HG02798 (cell line): ENCODE measurements around the gene GPR152.

Source experiments
- ATAC-seq: cut with Tn5 transposase; IDR thresholded peaks from one replicate; pipeline ENCODE4 v1.9.1; 2021; ENCODE audit warnings: mild to moderate bottlenecking; ENCODE audit not compliant: unreplicated experiment, poor library complexity

GPR152 gene, protein sequence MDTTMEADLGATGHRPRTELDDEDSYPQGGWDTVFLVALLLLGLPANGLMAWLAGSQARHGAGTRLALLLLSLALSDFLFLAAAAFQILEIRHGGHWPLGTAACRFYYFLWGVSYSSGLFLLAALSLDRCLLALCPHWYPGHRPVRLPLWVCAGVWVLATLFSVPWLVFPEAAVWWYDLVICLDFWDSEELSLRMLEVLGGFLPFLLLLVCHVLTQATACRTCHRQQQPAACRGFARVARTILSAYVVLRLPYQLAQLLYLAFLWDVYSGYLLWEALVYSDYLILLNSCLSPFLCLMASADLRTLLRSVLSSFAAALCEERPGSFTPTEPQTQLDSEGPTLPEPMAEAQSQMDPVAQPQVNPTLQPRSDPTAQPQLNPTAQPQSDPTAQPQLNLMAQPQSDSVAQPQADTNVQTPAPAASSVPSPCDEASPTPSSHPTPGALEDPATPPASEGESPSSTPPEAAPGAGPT

GRCh38 chr11:67452141-67452952 lies at the start of gene GPR152:
Gene GPR152 (minus strand): TSS chr11:67452729. CDS start chr11:67452724, 5 bp downstream.
- ATAC-seq = no peak

DNA sequence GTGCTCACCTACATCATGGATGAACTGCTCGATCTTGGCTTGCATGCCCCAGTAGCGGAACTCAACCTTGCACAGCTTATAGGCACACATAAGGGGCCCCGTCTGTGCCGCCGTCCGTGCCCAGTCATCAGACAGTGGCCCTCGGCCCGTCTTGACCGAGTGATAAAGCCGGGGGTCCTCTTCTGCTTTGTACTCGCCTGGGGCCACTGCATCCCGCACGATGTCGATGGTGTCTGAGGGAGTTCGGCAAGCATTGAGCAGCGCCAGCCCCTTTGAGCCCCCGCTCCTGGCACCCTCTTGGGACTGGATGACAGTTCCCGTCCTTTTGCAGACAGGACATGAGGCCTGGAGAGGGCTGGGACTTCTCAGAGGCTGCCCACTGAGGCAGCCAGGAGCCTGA lies 49.3 kb upstream of the GPR152 start:
- ATAC-seq = no peak

GRCh38 chr11:67500831-67501715 lies 48.5 kb upstream of the GPR152 start:
- ATAC-seq = no peak

DNA sequence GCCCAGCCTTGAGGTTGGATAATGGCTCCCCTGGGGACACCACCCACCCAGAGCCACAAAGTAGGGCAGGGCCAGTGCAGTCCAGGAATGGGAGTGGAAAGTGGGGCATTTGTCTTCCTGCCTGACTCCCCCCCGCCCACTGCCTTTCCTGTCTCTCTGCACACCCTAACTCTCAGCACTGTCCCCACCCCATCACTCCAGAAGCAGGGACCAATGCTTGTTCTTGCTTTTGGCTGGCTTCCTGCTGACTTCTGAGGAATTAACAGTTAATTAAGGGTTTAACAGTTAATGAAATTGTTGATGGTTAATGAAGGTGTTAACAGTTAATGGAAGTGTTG lies 47.9 kb upstream of the GPR152 start:
- no peak for ATAC-seq

GRCh38 chr11:67499808-67500483 lies 47.4 kb upstream of the GPR152 start:
- no peak for ATAC-seq

- ATAC-seq = no peak
Observed at GRCh38 chr11:67498544-67498972, 46.0 kb upstream of the GPR152 start.

DNA sequence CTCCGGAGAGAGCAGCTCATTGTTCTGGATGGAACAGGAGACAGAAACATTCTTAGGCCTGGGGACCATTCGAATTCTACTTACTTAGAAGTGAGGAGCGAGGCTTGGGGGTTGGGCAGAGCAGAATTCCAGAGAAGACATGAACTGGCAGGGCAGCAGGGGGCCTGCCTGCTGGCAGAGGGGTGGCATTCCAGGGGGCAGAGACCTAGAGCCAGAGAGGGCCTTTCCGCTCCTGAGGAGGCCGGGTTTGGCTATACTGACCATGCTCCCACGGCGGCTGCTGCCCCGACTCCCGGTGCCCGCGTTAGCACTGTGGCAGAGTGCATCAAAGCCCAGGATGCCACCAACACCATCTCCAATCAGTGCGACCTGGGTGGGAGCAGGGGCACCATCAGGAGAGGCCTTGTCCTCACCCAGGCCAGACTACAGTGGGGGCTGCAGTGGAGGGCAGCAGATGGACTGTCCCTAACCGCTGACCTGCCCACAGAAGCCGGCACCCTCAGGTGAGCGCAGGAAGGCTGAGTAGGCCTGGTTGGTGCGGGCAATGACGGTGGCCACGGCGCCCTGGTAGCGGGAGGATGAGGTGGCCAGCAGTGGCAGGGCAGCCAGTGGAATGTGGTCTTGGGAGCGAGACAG lies 45.2 kb upstream of the GPR152 start:
- ATAC-seq = no peak

DNA sequence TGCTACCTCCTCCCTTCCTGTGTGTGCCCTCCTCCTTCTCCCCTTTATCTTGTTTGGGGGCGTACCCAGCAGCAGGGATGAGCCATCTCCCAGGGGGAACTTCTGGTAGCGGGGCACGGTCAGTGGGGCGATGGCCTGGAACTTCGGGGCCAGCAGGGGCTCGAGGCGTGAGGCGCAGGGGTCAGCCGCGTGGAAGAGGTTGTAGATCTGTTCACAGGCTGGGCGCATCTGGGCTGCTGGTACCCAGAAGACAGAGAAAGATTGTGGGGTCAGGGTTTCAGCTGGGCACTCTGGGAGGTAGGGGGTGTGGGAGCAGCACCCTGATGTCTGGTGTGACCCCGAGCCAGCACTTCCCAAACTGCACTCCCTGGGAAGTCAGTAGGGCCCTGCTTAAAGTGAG lies 43.6 kb upstream of the GPR152 start:
- ATAC-seq = no peak

GRCh38 chr11:67495234-67496005 lies 42.9 kb upstream of the GPR152 start:
- ATAC-seq = no peak

- ATAC-seq = no peak
Observed at GRCh38 chr11:67494371-67495233, 42.1 kb upstream of the GPR152 start.

- no peak for ATAC-seq
Observed at GRCh38 chr11:67493548-67494370, 41.2 kb upstream of the GPR152 start.

DNA sequence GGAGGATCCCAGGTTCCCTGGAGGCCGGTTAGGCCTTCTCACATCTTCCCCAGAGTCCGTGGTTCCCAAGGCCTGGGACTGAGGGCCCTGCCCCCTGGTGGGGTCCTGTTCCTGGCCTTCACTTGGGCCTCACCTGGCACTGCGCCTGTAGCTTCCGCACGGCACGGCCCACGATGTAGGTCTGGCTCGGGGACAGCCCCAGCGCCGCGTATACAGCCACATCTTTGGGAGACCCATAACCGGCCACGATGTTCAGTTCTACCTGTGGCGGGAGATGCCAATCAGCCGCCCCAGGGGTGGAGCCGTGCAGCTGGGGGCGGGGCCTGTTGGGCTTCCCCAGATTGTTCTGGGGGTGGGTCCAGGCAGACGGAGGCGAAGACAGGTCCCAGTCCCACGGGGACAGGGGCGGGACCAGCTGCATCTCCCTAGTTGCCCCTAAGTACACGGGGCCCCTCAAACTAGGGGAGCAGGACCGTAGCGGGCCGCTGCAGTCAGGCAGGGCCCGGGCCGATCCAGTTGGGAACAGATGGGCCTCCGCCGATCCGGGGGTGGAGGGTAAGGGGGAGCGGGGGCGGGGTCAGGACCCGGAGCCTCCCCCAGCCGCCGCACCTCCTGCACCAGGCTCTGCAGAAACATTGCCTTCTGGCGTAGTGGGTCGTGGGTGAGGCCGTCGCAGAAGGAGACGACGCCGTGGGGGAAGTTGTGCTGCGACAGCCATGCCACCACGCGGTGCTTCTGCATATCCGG lies 40.4 kb upstream of the GPR152 start:
- ATAC-seq = no peak

GRCh38 chr11:67492069-67492727 lies 39.7 kb upstream of the GPR152 start:
- ATAC-seq = no peak

DNA sequence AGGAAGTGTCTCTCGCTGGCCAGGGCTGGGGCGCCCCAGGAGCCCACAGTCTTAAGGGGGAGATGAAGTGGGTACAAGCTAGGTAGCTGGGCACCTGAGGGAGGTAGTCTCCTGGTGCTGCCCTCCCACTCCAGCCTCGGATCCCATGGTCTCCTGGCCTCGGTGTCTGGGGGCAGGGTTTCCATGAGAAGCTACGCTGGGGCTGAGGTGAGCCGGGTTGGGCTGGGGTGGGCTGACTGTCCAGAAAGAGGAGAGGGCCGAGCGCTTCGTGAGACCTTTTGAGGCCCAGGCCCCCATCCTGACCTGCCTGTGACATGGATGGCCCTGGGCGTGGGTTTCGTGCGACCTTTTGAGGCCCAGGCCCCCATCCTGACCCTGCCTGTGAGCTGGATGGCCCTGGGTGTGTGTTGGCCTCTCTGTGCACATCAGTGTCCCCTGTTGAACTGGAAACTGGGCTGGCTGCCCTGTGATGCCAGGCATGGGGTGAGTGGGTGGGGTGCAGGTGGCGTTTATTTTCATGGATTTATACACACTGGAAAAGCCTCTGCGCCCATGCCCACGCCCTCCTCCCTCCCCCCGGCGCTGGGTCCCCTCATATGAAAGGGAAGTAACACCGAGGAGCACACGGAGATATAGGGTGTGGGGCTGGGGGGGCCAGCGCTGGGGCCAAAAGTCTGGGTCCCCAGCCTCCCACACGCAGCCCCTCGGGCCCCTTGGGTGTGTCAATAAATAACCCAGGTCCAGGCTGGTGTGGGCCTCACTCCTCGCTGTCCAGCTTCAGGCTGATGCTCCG lies 38.9 kb upstream of the GPR152 start:
- ATAC-seq = no peak

- no peak for ATAC-seq
Observed at GRCh38 chr11:67490727-67491065, 38.2 kb upstream of the GPR152 start.
